ENCODE measurements around the gene DDIT4. TPM values are rescaled to one million over a fixed set of nuclear protein-coding genes. Genes with fewer than 3 reads are reported as not detected.
A peak's percentile ranks its signal among the peaks of the same experiment; 100 is the strongest.

The DDIT4 gene
- total and polyA plus RNA-seq, 2 of the 8 experiments (the other 6 are each of a cell fraction or from before 2014, with no cell fraction given), result 47.4 to 108 TPM

DNA sequence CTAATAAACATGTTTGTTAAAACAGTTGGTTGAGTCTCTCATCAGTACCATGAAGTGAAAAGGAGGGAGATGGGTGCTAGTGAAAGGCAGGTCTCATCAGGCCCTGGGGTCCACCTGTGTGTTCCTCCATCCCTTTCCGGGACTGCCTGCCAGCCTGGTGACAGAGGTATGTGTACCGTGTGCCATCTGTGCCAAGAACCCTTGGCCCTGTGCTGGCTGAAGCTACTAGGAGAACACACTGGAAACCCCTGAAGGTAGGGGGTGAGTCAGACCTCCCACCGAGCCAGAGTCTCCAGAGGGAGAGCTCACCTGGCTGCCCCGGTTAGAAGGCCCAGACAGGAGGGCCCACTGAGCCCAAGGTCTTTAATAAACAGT, 2.3 kb downstream of the DDIT4 start:
- peak overlapping the region; percentile 96 to 98; a peak in 3 of 4 replicates for H3K4me2 ChIP-seq (ENCODE audit: insufficient read depth in 1 of 2, low read depth in 2 of 2, low read length in 2 of 2)
- H4K5ac ChIP-seq (ENCODE audit: insufficient read length, low read depth, low read length), result no peak overlapping the region
- no peak overlapping the region for H2BK20ac ChIP-seq (ENCODE audit: low read length)
- 86% methylated on average over 4 of the region's 4 CpGs; no CpG with 5 or more reads in 1 of the 2 experiments for WGBS, 2 experiments (ENCODE audit: extremely low coverage in 1 of 2, insufficient coverage in 1 of 2, insufficient read length in 1 of 2, insufficient replicate concordance in 2 of 2, low coverage in 1 of 2, low lambda C conversion rate in 2 of 2, missing lambda C conversion rate in 1 of 2)
- peaks cover 20% of the 10 kb centered on the region for H3K23me2 ChIP-seq (ENCODE audit: low read depth, low read length)
- H3K4me3 ChIP-seq (ENCODE audit: extremely low read depth in 1 of 4, insufficient read depth in 2 of 4, low read depth in 3 of 4, low read length in 4 of 4), result peak overlapping the region in 2 of 4 experiments; percentile 93 to 94; a peak in 4 of 8 replicates
- peak overlapping the region; percentile 63; the same call in 1 of the 2 replicates for H4K8ac ChIP-seq (ENCODE audit: extremely low read depth, insufficient read depth, low read length)
- FAIRE-seq (no peak), DNase-seq (ENCODE audit: low read depth in 1 of 2, low spot score in 2 of 2) (no peak)
- 0 out of 2 replicates have a peak overlapping the region, but pooled peaks have one; percentile 56 for H2AK5ac ChIP-seq (ENCODE audit: low read depth, low read length)
- H3K18ac ChIP-seq (ENCODE audit: extremely low read depth, low read length), result no peak overlapping the region
- CTCF ChIA-PET (ENCODE audit: partially characterized antibody), result interaction anchor here (0.8 to 6.0 kb wide), 19 partner anchors 9 to 226 kb away, joined by 3 to 91 read pairs (median 13); partner anchors contain the start of genes ANAPC16 and ASCC1
- no peak overlapping the region for H3K27ac ChIP-seq (ENCODE audit: low read depth, low read length)
- no peaks in the 10 kb centered on the region for H3K9me3 ChIP-seq (ENCODE audit: insufficient read depth in 2 of 2, low read depth in 1 of 2, low read length in 1 of 2)
- no peaks in the 10 kb centered on the region for H3K79me1 ChIP-seq (ENCODE audit: low read depth, low read length)
- H3K23ac ChIP-seq (ENCODE audit: insufficient read length), result no peak overlapping the region
- H3K79me2 ChIP-seq (ENCODE audit: control insufficient read depth in 1 of 2, insufficient read depth in 2 of 2, low read length in 2 of 2), result peaks cover 0 to 19% of the 10 kb centered on the region in 2 experiments; a peak in 3 of 4 replicates
- no peak overlapping the region for H3K14ac ChIP-seq (ENCODE audit: insufficient read length)
- H4K20me1 ChIP-seq (replicated peaks in 1 of 2; ENCODE audit: control insufficient read depth in 1 of 2, insufficient read depth in 2 of 2, low read length in 2 of 2), result peaks cover 15 to 23% of the 10 kb centered on the region in 2 experiments
- no peak overlapping the region for H2BK15ac ChIP-seq (ENCODE audit: low read length)
- no peak overlapping the region for H2AFZ ChIP-seq (ENCODE audit: low read length)
- no peak overlapping the region; the same call in 1 of the 2 replicates for H2BK12ac ChIP-seq (ENCODE audit: low read depth, low read length)
- H4K91ac ChIP-seq (replicated peaks; ENCODE audit: insufficient read length, low read length), result no peak overlapping the region
- no peak overlapping the region for H2BK120ac ChIP-seq (replicated peaks; ENCODE audit: low read depth, low read length)
- peaks cover 0 to 19% (median 12%) of the 10 kb centered on the region in 4 experiments; a peak in 6 of 7 replicates for H3K4me1 ChIP-seq (replicated peaks in 1 of 4; ENCODE audit: control insufficient read depth in 3 of 4, insufficient read depth in 4 of 4, low read length in 3 of 4)
- H3K27me3 ChIP-seq (replicated peaks in 1 of 4; ENCODE audit: control insufficient read depth in 3 of 4, extremely low read depth in 1 of 4, insufficient read depth in 3 of 4, low read length in 3 of 4), result no peaks in the 10 kb centered on the region
- H3K36me3 ChIP-seq (ENCODE audit: control insufficient read depth in 2 of 4, insufficient read depth in 4 of 4, low read length in 3 of 4), result peaks cover 3 to 20% (median 10%) of the 10 kb centered on the region in 4 experiments; a peak in 7 of 8 replicates
- H3K4ac ChIP-seq (replicated peaks; ENCODE audit: insufficient read length, low read depth, low read length), result no peak overlapping the region
- H3K56ac ChIP-seq (replicated peaks; ENCODE audit: insufficient read length, low read depth, low read length), result no peak overlapping the region
- 0 out of 7 replicates have a peak overlapping the region, but pooled peaks of 1 of the 4 experiments have one; percentile 30 for H3K9ac ChIP-seq (replicated peaks in 1 of 4; ENCODE audit: extremely low read depth in 1 of 4, low read depth in 3 of 4, low read length in 3 of 4)
- TF ChIP-seq POLR2A (IDR thresholded peaks at IDR 0.05; ENCODE audit: control extremely low read depth in 1 of 2, low read depth in 2 of 2, low read length in 2 of 2), result peak in 1 of 2 experiments; percentile 27; a peak in 1 of 3 replicates
- no peak for TF ChIP-seq PHF8 (conservative IDR thresholded peaks at IDR 0.05; ENCODE audit: low read depth, low read length)
- POLR2A ChIA-PET (ENCODE audit: partially characterized antibody), result interaction anchor here (1.2 to 16.4 kb wide), 13 partner anchors 12 to 149 kb away, joined by 3 to 895 read pairs (median 13); partner anchors contain the start of genes ANAPC16 and ASCC1
- H2BK5ac ChIP-seq (ENCODE audit: low read depth, low read length), result no peak overlapping the region

All from H1 (cell line).